HepG2 (cell line): ENCODE data around the gene STEAP1B. TPM values are rescaled to one million over a fixed set of nuclear protein-coding genes. Genes with fewer than 3 reads are reported as not detected.

Source experiments
- CTCF ChIP-seq: sonication (generic); formaldehyde crosslinking; IDR thresholded peaks from 2 replicates; pipeline ENCODE4 v1.5.0; 2020; ENCODE audit warnings: mild to moderate bottlenecking, missing genetic modification reagents, moderate library complexity
- EED ChIP-seq: sonication (generic); formaldehyde crosslinking; IDR thresholded peaks from 2 replicates; pipeline ENCODE4 v1.5.0; 2020; ENCODE audit warnings: mild to moderate bottlenecking, missing genetic modification reagents
- FOXO4 ChIP-seq: sonication (generic); formaldehyde crosslinking; conservative IDR thresholded peaks from 2 replicates; pipeline ENCODE4 v1.8.1; 2023; ENCODE audit warnings: missing genetic modification reagents
- JARID2 ChIP-seq: sonication (generic); formaldehyde crosslinking; IDR thresholded peaks from 2 replicates; pipeline ENCODE4 v1.8.1; 2023; ENCODE audit warnings: missing genetic modification reagents, inconsistent platforms; ENCODE audit not compliant: insufficient replicate concordance
- MEF2D ChIP-seq: sonication (generic); formaldehyde crosslinking; IDR thresholded peaks from 2 replicates; pipeline ENCODE4 v1.5.1; 2020; ENCODE audit warnings: mild to moderate bottlenecking, missing genetic modification reagents
- NFYC ChIP-seq: IDR thresholded peaks from 2 replicates; pipeline ENCODE4 v1.6.1; 2016; ENCODE audit warnings: missing genetic modification reagents, missing compliant biosample characterization
- PRPF4 ChIP-seq: fragments of 200-400 bp; formaldehyde crosslinking; IDR thresholded peaks from 2 replicates; pipeline ENCODE4 v1.6.1; 2016; ENCODE audit warnings: low read length, low read depth; ENCODE audit not compliant: poor library complexity, severe bottlenecking
- SNAPC2 ChIP-seq: sonication (generic); formaldehyde crosslinking; IDR thresholded peaks from 2 replicates; pipeline ENCODE4 v1.8.1; 2022; ENCODE audit warnings: mild to moderate bottlenecking, missing genetic modification reagents
- SNRNP70 ChIP-seq: fragments of 200-400 bp; formaldehyde crosslinking; IDR thresholded peaks from 2 replicates; pipeline ENCODE4 v1.6.1; 2017; ENCODE audit warnings: mild to moderate bottlenecking, low read depth, low read length, moderate library complexity
- SRY ChIP-seq: sonication (generic); formaldehyde crosslinking; IDR thresholded peaks from 2 replicates; pipeline ENCODE4 v1.8.0; 2022; ENCODE audit warnings: mild to moderate bottlenecking, missing genetic modification reagents
- STAT5B ChIP-seq: sonication (generic); formaldehyde crosslinking; IDR thresholded peaks from 2 replicates; pipeline ENCODE4 v1.4.0; 2020; ENCODE audit warnings: missing genetic modification reagents
- TEAD2 ChIP-seq: sonication (generic); formaldehyde crosslinking; IDR thresholded peaks from 2 replicates; pipeline ENCODE4 v1.9.0; 2021; ENCODE audit warnings: missing genetic modification reagents
- YY1 ChIP-seq: IDR thresholded peaks from 2 replicates; pipeline ENCODE4 v1.6.1; 2011; ENCODE audit warnings: low read length, low read depth, moderate library complexity, mild to moderate bottlenecking; ENCODE audit not compliant: insufficient read depth, insufficient replicate concordance
- ZNF20 ChIP-seq: sonication (generic); formaldehyde crosslinking; IDR thresholded peaks from 2 replicates; pipeline ENCODE4 v1.4.0; 2020; ENCODE audit warnings: mild to moderate bottlenecking, moderate library complexity, missing genetic modification reagents
- ZNF34 ChIP-seq: sonication (generic); formaldehyde crosslinking; IDR thresholded peaks from 2 replicates; pipeline ENCODE4 v1.4.0; 2020; ENCODE audit warnings: mild to moderate bottlenecking, missing genetic modification reagents, borderline replicate concordance
- ZNF501 ChIP-seq: sonication (generic); formaldehyde crosslinking; IDR thresholded peaks from 2 replicates; pipeline ENCODE4 v1.5.1; 2020; ENCODE audit warnings: mild to moderate bottlenecking, moderate library complexity, missing genetic modification reagents
- ZNF513 ChIP-seq: sonication (generic); formaldehyde crosslinking; conservative IDR thresholded peaks from 2 replicates; pipeline ENCODE4 v1.5.0; 2020; ENCODE audit warnings: missing genetic modification reagents
- ZNF670 ChIP-seq: sonication (generic); formaldehyde crosslinking; IDR thresholded peaks from 2 replicates; pipeline ENCODE4 v1.8.0; 2022; ENCODE audit warnings: mild to moderate bottlenecking, missing genetic modification reagents, borderline replicate concordance
- polyA plus RNA-seq, 8 experiments: library from polyadenylated mRNA; depleted of rRNA in 3 of 8; stranded (reverse) in 7 of 8; unstranded in 1 of 8; fragments of >200 nt; fragmentation: Illumina TruSeq in 4 of 8; extraction: Trizol in 4 of 8; gene quantifications; 2 replicates each; pipeline versions ENCODE4 v1.2.1 to v1.2.3, GENCODE V29; 2011 to 2016; ENCODE audit warnings: low read depth in 4 of 8, missing spikeins in 1 of 8, mixed read lengths in 1 of 8; ENCODE audit not compliant: insufficient read depth in 1 of 8
- total RNA-seq, 5 experiments: library from RNA; depleted of rRNA; stranded (reverse); fragments of >200 nt; fragmentation: Illumina TruSeq; extraction: Trizol; gene quantifications; 2 replicates each; pipeline ENCODE4 v1.2.3, GENCODE V29; 2016; ENCODE audit warnings: low read depth in 1 of 5
- TF ChIP-seq, protein P1 (sequence below): sonication (generic); formaldehyde crosslinking; IDR thresholded peaks from 2 replicates; pipeline ENCODE4 v1.4.0; 2020; ENCODE audit warnings: mild to moderate bottlenecking, low read depth, missing genetic modification reagents
- TF ChIP-seq, protein P2 (sequence below): sonication (generic); formaldehyde crosslinking; IDR thresholded peaks from 2 replicates; pipeline ENCODE4 v1.4.0; 2020; ENCODE audit warnings: missing genetic modification reagents
- TF ChIP-seq, protein P3 (sequence below): sonication (generic); formaldehyde crosslinking; IDR thresholded peaks from 2 replicates; pipeline ENCODE4 v1.4.0; 2020; ENCODE audit warnings: low read depth, mild to moderate bottlenecking, missing genetic modification reagents

The STEAP1B gene
- total and polyA plus RNA-seq, 2 of the 13 experiments (the other 11 are each of a cell fraction or from before 2014, with no cell fraction given), result not detected

GRCh38 chr7:22442187-22442881 is 57.7 kb downstream of the STEAP1B start (continued):
- TF ChIP-seq YY1 (no peak), MEF2D (CRISPR knock-in tag) (peak; percentile 93), STAT5B (peak; percentile 31; the same call in 1 of the 2 replicates), NFYC (CRISPR knock-in tag) (no peak), EED (no peak), JARID2 (CRISPR knock-in tag) (no peak), ZNF513 (CRISPR knock-in tag) (no peak), SRY (no peak; the same call in 1 of the 2 replicates), ZNF670 (CRISPR knock-in tag) (peak; percentile 96), SNAPC2 (CRISPR knock-in tag) (no peak), ZNF501 (CRISPR knock-in tag) (peak; percentile 70; the same call in 1 of the 2 replicates), TEAD2 (CRISPR knock-in tag) (no peak), CTCF (CRISPR knock-in tag) (0 out of 2 replicates have a peak, but pooled peaks have one; percentile 3), PRPF4 (no peak), FOXO4 (CRISPR knock-in tag) (no peak), ZNF20 (no peak), SNRNP70 (no peak), ZNF34 (CRISPR knock-in tag) (no peak)
- TF ChIP-seq, protein P1, sequence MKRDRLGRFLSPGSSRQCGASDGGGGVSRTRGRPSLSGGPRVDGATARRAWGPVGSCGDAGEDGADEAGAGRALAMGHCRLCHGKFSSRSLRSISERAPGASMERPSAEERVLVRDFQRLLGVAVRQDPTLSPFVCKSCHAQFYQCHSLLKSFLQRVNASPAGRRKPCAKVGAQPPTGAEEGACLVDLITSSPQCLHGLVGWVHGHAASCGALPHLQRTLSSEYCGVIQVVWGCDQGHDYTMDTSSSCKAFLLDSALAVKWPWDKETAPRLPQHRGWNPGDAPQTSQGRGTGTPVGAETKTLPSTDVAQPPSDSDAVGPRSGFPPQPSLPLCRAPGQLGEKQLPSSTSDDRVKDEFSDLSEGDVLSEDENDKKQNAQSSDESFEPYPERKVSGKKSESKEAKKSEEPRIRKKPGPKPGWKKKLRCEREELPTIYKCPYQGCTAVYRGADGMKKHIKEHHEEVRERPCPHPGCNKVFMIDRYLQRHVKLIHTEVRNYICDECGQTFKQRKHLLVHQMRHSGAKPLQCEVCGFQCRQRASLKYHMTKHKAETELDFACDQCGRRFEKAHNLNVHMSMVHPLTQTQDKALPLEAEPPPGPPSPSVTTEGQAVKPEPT (CRISPR knock-in tag), result no peak
- TF ChIP-seq, protein P2, sequence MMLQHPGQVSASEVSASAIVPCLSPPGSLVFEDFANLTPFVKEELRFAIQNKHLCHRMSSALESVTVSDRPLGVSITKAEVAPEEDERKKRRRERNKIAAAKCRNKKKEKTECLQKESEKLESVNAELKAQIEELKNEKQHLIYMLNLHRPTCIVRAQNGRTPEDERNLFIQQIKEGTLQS, result no peak
- TF ChIP-seq, protein P3, sequence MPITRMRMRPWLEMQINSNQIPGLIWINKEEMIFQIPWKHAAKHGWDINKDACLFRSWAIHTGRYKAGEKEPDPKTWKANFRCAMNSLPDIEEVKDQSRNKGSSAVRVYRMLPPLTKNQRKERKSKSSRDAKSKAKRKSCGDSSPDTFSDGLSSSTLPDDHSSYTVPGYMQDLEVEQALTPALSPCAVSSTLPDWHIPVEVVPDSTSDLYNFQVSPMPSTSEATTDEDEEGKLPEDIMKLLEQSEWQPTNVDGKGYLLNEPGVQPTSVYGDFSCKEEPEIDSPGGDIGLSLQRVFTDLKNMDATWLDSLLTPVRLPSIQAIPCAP (CRISPR knock-in tag), result 0 out of 2 replicates have a peak, but pooled peaks have one; percentile 28
